K562 (cell line): ENCODE measurements around the gene PODXL. TPM values are rescaled to one million over a fixed set of nuclear protein-coding genes. Genes with fewer than 3 reads are reported as not detected.

Source experiments
- CEBPG ChIP-seq, 3 experiments: fragments of 200-800 bp in 1 of 3; sonication (Bioruptor generic) in 1 of 3; sonication (generic) in 1 of 3; formaldehyde crosslinking in 1 of 3; IDR thresholded peaks in 2 of 3; conservative IDR thresholded peaks in 1 of 3; 2 replicates each; pipeline versions ENCODE4 v1.6.1 to v1.8.0; 2016 to 2022; ENCODE audit warnings: missing compliant biosample characterization in 2 of 3, missing genetic modification characterization in 2 of 3, mild to moderate bottlenecking in 1 of 3, missing genetic modification reagents in 1 of 3
- HNRNPK ChIP-seq: fragments of 200-400 bp; formaldehyde crosslinking; IDR thresholded peaks from one replicate; pipeline ENCODE4 v1.6.1; 2018; ENCODE audit warnings: mild to moderate bottlenecking, low read depth, low read length; ENCODE audit not compliant: poor library complexity, severe bottlenecking
- HSF4 ChIP-seq: fragments of 250-450 bp; sonication (Bioruptor Pico); IDR thresholded peaks from 2 replicates; pipeline ENCODE4 v2.1.2; 2022; ENCODE audit warnings: mild to moderate bottlenecking, moderate library complexity, borderline replicate concordance
- MCM7 ChIP-seq, 2 experiments: fragments of 450-650 bp; IDR thresholded peaks; 2 replicates each; pipeline ENCODE4 v1.6.1; 2016 to 2018
- PCBP1 ChIP-seq: fragments of 200-400 bp; formaldehyde crosslinking; IDR thresholded peaks from 2 replicates; pipeline ENCODE4 v1.6.1; 2018; ENCODE audit warnings: mild to moderate bottlenecking, low read depth, low read length; ENCODE audit not compliant: poor library complexity, severe bottlenecking
- RAD51 ChIP-seq: fragments of 450-650 bp; IDR thresholded peaks from 2 replicates; pipeline ENCODE4 v1.7.1; 2016; ENCODE audit warnings: low read depth, mild to moderate bottlenecking, borderline replicate concordance
- SRF ChIP-seq, 2 experiments: fragments of 250-450, 450-650 bp in 1 of 2; sonication (Bioruptor Pico) in 1 of 2; sonication (generic) in 1 of 2; formaldehyde crosslinking; IDR thresholded peaks; 2 replicates each; pipeline versions ENCODE4 v1.5.0 to v1.5.1; 2020 to 2022; ENCODE audit warnings: mild to moderate bottlenecking in 1 of 2, missing genetic modification reagents in 1 of 2
- ZNF232 ChIP-seq: sonication (generic); formaldehyde crosslinking; IDR thresholded peaks from 2 replicates; pipeline ENCODE4 v1.8.0; 2022; ENCODE audit warnings: mild to moderate bottlenecking, missing genetic modification reagents
- polyA plus RNA-seq, 8 experiments: library from polyadenylated mRNA; depleted of rRNA in 4 of 8; stranded (reverse) in 5 of 8; unstranded in 3 of 8; fragments of >200 nt; fragmentation: Nextera tagmentation in 2 of 8; fragmentation: Illumina TruSeq in 1 of 8; extraction: Ambion mirVana in 2 of 8; extraction: Trizol in 1 of 8; gene quantifications; 2 replicates each; pipeline versions ENCODE4 v1.2.1 to v1.2.3, GENCODE V29; 2011 to 2014; ENCODE audit warnings: inconsistent platforms in 1 of 8, missing spikeins in 1 of 8
- total RNA-seq, 7 experiments: library from RNA; depleted of rRNA in 6 of 7; stranded (reverse); fragments of >200 nt in 6 of 7; fragmentation: Illumina TruSeq in 2 of 7; extraction: Trizol in 2 of 7; gene quantifications; 2 replicates each; pipeline versions ENCODE4 v1.2.1 to v1.2.3, GENCODE V29; 2011 to 2021; ENCODE audit warnings: low replicate concordance in 1 of 7
- TF ChIP-seq, protein P1 (sequence below): fragments of 250-450 bp; sonication (Bioruptor Pico); IDR thresholded peaks from 2 replicates; pipeline ENCODE4 v1.5.0; 2022; ENCODE audit warnings: mild to moderate bottlenecking
- TF ChIP-seq, protein P2 (sequence below): fragments of 450-650 bp; IDR thresholded peaks from 2 replicates; pipeline ENCODE4 v1.7.1; 2018; ENCODE audit warnings: mild to moderate bottlenecking, low read depth; ENCODE audit not compliant: partially characterized antibody
- TF ChIP-seq, protein P3 (sequence below): fragments of 450-650 bp; IDR thresholded peaks from 2 replicates; pipeline ENCODE4 v1.6.1; 2016; ENCODE audit warnings: low read depth

The PODXL gene
- total and polyA plus RNA-seq, 9 of the 15 experiments (the other 6 are each of a cell fraction or from before 2014, with no cell fraction given) = 0.01 to 0.73 (median 0.07) TPM

DNA sequence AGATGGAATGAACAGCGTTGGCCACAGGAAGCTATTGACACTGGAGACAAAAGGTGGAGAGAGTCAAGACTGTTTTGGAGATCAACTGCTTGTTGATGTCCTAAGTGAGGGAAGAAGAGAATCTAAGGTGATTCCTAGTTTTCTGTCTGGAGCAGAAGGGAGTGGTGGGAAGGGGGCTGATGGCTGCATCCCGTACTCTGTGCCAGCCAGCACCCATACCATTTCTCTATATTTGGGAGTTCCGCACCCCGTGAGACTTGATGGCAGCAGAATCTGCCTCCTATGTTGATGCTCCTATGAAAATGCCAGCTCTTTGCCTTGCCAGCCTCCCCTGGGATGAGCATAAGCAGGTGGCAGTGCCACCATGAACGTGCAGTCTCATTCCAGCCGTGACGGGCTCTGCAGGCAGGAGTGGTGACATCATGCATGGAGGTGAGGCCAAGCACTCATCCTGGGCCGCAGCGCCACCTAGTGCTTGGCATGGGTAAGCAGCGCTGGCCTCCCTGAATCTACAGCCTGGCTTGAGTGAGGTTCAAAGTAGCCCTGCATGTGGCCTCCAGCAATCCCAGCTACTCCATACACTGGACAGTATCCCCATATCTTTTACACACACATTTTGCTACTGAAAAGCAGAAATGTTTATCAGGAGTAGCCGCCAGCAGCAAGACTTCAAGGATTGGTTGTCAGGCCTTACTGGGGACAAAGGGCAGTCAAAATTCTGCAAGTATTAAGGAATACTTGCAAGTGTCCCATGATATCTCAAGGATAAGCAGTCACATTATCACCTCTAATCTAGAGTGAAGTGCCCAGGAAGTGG is 43.0 kb downstream of the PODXL start (continued):
- TF ChIP-seq, protein P1, sequence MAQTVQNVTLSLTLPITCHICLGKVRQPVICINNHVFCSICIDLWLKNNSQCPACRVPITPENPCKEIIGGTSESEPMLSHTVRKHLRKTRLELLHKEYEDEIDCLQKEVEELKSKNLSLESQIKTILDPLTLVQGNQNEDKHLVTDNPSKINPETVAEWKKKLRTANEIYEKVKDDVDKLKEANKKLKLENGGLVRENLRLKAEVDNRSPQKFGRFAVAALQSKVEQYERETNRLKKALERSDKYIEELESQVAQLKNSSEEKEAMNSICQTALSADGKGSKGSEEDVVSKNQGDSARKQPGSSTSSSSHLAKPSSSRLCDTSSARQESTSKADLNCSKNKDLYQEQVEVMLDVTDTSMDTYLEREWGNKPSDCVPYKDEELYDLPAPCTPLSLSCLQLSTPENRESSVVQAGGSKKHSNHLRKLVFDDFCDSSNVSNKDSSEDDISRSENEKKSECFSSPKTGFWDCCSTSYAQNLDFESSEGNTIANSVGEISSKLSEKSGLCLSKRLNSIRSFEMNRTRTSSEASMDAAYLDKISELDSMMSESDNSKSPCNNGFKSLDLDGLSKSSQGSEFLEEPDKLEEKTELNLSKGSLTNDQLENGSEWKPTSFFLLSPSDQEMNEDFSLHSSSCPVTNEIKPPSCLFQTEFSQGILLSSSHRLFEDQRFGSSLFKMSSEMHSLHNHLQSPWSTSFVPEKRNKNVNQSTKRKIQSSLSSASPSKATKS (CRISPR knock-in tag) = no peak
- TF ChIP-seq ZNF232 (CRISPR knock-in tag) (no peak), CEBPG (CRISPR knock-in tag; IDR thresholded peaks at IDR 0.05) (peak; percentile 72), CEBPG (tag; conservative IDR thresholded peaks at IDR 0.05 in 1 of 2, IDR thresholded peaks at IDR 0.05 in 1 of 2) (no peak), MCM7 (IDR thresholded peaks at IDR 0.05) (no peak), RAD51 (no peak), SRF (CRISPR knock-in tag; IDR thresholded peaks at IDR 0.05) (0 out of 4 replicates have a peak, but pooled peaks of 1 of the 2 experiments have one; percentile 59), HSF4 (CRISPR knock-in tag) (no peak), HNRNPK (no peak), PCBP1 (no peak)
- TF ChIP-seq, protein P2, sequence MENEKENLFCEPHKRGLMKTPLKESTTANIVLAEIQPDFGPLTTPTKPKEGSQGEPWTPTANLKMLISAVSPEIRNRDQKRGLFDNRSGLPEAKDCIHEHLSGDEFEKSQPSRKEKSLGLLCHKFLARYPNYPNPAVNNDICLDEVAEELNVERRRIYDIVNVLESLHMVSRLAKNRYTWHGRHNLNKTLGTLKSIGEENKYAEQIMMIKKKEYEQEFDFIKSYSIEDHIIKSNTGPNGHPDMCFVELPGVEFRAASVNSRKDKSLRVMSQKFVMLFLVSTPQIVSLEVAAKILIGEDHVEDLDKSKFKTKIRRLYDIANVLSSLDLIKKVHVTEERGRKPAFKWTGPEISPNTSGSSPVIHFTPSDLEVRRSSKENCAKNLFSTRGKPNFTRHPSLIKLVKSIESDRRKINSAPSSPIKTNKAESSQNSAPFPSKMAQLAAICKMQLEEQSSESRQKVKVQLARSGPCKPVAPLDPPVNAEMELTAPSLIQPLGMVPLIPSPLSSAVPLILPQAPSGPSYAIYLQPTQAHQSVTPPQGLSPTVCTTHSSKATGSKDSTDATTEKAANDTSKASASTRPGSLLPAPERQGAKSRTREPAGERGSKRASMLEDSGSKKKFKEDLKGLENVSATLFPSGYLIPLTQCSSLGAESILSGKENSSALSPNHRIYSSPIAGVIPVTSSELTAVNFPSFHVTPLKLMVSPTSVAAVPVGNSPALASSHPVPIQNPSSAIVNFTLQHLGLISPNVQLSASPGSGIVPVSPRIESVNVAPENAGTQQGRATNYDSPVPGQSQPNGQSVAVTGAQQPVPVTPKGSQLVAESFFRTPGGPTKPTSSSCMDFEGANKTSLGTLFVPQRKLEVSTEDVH = no peak
- TF ChIP-seq, protein P3, sequence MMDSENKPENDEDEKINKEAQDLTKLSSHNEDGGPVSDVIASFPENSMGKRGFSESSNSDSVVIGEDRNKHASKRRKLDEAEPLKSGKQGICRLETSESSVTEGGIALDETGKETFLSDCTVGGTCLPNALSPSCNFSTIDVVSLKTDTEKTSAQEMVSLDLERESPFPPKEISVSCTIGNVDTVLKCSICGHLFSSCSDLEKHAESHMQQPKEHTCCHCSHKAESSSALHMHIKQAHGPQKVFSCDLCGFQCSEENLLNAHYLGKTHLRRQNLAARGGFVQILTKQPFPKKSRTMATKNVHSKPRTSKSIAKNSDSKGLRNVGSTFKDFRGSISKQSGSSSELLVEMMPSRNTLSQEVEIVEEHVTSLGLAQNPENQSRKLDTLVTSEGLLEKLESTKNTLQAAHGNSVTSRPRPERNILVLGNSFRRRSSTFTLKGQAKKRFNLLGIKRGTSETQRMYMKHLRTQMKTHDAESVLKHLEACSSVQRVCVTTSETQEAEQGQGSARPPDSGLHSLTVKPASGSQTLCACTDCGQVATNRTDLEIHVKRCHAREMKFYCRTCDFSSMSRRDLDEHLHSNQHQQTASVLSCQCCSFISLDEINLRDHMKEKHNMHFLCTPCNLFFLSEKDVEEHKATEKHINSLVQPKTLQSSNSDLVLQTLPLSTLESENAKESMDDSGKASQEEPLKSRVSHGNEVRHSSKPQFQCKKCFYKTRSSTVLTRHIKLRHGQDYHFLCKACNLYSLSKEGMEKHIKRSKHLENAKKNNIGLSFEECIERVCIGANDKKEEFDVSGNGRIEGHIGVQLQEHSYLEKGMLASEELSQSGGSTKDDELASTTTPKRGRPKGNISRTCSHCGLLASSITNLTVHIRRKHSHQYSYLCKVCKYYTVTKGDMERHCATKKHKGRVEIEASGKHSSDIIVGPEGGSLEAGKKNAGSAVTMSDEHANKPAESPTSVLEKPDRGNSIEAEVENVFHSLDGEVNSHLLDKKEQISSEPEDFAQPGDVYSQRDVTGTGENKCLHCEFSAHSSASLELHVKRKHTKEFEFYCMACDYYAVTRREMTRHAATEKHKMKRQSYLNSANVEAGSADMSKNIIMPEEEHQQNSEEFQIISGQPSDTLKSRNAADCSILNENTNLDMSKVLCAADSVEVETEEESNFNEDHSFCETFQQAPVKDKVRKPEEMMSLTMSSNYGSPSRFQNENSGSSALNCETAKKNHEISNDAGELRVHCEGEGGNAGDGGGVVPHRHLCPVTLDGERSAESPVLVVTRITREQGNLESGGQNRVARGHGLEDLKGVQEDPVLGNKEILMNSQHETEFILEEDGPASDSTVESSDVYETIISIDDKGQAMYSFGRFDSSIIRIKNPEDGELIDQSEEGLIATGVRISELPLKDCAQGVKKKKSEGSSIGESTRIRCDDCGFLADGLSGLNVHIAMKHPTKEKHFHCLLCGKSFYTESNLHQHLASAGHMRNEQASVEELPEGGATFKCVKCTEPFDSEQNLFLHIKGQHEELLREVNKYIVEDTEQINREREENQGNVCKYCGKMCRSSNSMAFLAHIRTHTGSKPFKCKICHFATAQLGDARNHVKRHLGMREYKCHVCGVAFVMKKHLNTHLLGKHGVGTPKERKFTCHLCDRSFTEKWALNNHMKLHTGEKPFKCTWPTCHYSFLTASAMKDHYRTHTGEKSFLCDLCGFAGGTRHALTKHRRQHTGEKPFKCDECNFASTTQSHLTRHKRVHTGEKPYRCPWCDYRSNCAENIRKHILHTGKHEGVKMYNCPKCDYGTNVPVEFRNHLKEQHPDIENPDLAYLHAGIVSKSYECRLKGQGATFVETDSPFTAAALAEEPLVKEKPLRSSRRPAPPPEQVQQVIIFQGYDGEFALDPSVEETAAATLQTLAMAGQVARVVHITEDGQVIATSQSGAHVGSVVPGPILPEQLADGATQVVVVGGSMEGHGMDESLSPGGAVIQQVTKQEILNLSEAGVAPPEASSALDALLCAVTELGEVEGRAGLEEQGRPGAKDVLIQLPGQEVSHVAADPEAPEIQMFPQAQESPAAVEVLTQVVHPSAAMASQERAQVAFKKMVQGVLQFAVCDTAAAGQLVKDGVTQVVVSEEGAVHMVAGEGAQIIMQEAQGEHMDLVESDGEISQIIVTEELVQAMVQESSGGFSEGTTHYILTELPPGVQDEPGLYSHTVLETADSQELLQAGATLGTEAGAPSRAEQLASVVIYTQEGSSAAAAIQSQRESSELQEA = no peak
